ENCODE results near the gene KRT83. TPM values are rescaled to one million over a fixed set of nuclear protein-coding genes. Genes with fewer than 3 reads are reported as not detected.

The KRT83 gene
- total and polyA plus RNA-seq, 2 of the 13 experiments (the other 11 are each of a cell fraction or from before 2014, with no cell fraction given): not detected

- POLR2A ChIA-PET: no interaction called here
- Histone ChIP-seq H3K79me2 (ENCODE audit: insufficient read depth, low read length) (no peaks in the 10 kb centered on the region), H3K4me2 (ENCODE audit: low read depth, low read length) (no peak overlapping the region), H3K4me3 (replicated peaks in 1 of 3; ENCODE audit: insufficient read depth in 1 of 3, low read depth in 2 of 3, low read length in 3 of 3) (no peak overlapping the region), H3K27me3 (ENCODE audit: control insufficient read depth in 1 of 2, insufficient read depth in 2 of 2, low read length in 2 of 2) (peaks cover 5 to 37% of the 10 kb centered on the region in 2 experiments; a peak in 3 of 5 replicates), H3K27ac (ENCODE audit: extremely low read length, insufficient read depth, low read length) (no peak overlapping the region), H3K9ac (ENCODE audit: insufficient read depth, low read depth, low read length) (no peak overlapping the region), H3K4me1 (ENCODE audit: insufficient read depth, low read length) (peaks cover 14% of the 10 kb centered on the region), H3K36me3 (replicated peaks in 1 of 2; ENCODE audit: control insufficient read depth in 1 of 2, insufficient read depth in 2 of 2, low read length in 2 of 2) (no peaks in the 10 kb centered on the region), H4K20me1 (ENCODE audit: insufficient read depth, low read length) (no peaks in the 10 kb centered on the region), H3K9me3 (ENCODE audit: low read length) (no peaks in the 10 kb centered on the region), H2AFZ (ENCODE audit: low read length) (no peak overlapping the region)
- WGBS (ENCODE audit: low lambda C conversion rate): 0% methylated on average over 2 of the region's 3 CpGs
- FAIRE-seq (no peak), DNase-seq (ENCODE audit: low spot score) (no peak), ATAC-seq (no peak)
- BruUV-seq (replicated peaks): no TSS peak
- TF ChIP-seq SRSF9 (IDR thresholded peaks at IDR 0.05; ENCODE audit: borderline replicate concordance, insufficient read depth, low read depth, low read length, poor library complexity, severe bottlenecking) (no peak), ATF5 (CRISPR knock-in tag; IDR thresholded peaks at IDR 0.05; ENCODE audit: low read depth) (no peak), ZNF784 (CRISPR knock-in tag; IDR thresholded peaks at IDR 0.05; ENCODE audit: borderline replicate concordance) (no peak), DDIT3 (CRISPR knock-in tag; IDR thresholded peaks at IDR 0.05) (no peak), MXD4 (CRISPR knock-in tag; IDR thresholded peaks at IDR 0.05) (no peak), XBP1 (CRISPR knock-in tag; IDR thresholded peaks at IDR 0.05) (no peak), ELK4 (CRISPR knock-in tag; IDR thresholded peaks at IDR 0.05; ENCODE audit: borderline replicate concordance) (no peak), ZNF496 (CRISPR knock-in tag; IDR thresholded peaks at IDR 0.05; ENCODE audit: insufficient replicate concordance) (no peak), TSC22D2 (CRISPR knock-in tag; IDR thresholded peaks at IDR 0.05; ENCODE audit: borderline replicate concordance) (no peak), IRF2 (CRISPR knock-in tag; IDR thresholded peaks at IDR 0.05) (no peak)
- CTCF ChIA-PET (ENCODE audit: low intra/inter-chr PET ratio, low total read pairs): no interaction called here
- intact Hi-C loops (cut with micrococcal nuclease; ENCODE audit: unreplicated experiment): no loop called here
- in situ Hi-C loops (cut with HindIII; ENCODE audit: extremely low pct_ligation_motif_present, low pct_unique_long_range_greater_than_20kb): no loop called here
These were observed 7.7 kb downstream of the KRT83 start for GRCh38 chr12:52313461-52313860.

Data from HepG2 (cell line).